NCI-H345 treated with DMSO at 0.1 percent for 48 hours (cell line): Measurements from ENCODE around the gene MAP2K3.
"Not testable (repeated sequence)": the region's sequence is repeated elsewhere in the genome, so short reads cannot be mapped to it uniquely, and the experiment has no call there.

ENCODE experiments used
- DNase-seq: peaks from one replicate; lab custom pipeline; 2025; ENCODE audit not compliant: unreplicated experiment; lab: John Stamatoyannopoulos, UW

Gene MAP2K3

GRCh38 chr17:21310061-21310765 lies 25.7 kb downstream of the MAP2K3 start:
- not testable (repeated sequence) for DNase-seq

DNA sequence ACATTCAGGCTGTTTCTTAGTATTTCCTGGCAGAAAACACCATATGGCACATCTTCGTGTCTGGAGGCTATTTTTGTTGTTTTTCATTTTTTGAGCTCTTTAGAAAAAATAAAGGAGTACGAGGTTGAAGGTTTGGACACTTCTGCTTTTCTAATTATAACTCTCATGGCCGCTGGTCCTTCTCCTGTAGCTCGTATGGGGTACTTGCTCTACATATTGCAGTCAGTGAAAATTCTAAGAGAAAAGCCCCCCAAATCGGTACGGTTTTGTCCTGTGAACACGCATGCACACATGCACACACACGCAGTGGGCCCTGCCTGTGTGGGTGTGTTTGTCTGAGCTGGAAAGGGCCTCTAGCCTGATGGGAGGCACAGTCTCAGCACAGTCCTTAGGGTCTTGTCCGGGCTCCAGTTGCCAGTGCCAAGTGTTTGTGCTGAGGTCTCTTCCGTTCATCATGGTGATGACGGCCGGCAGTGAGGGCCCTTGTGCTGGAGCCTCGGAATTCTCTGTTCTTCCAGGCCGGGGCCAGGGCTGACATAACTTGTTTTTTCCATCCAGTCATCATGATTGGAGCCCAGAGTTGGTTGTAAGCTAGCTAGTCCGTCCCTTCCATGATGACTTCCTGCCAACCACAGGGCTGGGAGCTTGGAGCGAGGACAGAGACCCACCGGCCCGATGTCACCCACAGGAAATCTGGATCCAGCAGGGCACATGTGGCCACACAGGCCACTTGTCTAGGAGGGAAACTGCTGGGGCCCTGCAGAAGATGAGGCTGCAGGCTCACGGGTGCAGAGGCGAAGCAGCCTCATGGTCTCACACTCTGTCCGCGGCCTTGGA lies 26.5 kb downstream of the MAP2K3 start:
- not testable (repeated sequence) for DNase-seq

- DNase-seq: no peak
These were observed 28.8 kb downstream of the MAP2K3 start for GRCh38 chr17:21313320-21313719.

GRCh38 chr17:21313761-21314160 lies 29.2 kb downstream of the MAP2K3 start:
- not testable (repeated sequence) for DNase-seq

DNA sequence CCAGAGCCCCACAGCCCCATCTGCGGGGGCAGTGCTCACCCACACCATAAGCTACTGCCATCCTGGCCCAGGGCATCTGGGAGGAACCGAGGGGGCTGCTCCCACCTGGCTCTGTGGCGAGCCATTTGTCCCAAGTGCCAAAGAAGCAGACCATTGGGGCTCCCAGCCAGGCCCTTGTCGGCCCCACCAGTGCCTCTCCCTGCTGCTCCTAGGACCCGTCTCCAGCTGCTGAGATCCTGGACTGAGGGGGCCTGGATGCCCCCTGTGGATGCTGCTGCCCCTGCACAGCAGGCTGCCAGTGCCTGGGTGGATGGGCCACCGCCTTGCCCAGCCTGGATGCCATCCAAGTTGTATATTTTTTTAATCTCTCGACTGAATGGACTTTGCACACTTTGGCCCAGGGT lies 29.8 kb downstream of the MAP2K3 start:
- not testable (repeated sequence) for DNase-seq

DNA sequence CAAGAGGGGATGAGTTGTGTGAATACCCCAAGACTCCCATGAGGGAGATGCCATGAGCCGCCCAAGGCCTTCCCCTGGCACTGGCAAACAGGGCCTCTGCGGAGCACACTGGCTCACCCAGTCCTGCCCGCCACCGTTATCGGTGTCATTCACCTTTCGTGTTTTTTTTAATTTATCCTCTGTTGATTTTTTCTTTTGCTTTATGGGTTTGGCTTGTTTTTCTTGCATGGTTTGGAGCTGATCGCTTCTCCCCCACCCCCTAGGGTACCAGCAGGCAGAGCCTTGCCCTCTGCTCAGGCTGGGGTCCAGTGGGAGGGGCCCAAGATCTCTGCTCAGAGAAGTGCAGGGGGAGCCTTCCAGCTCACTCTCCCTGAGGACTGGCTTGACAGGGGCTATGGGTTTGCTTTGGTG lies 30.2 kb downstream of the MAP2K3 start:
- not testable (repeated sequence) for DNase-seq

DNA sequence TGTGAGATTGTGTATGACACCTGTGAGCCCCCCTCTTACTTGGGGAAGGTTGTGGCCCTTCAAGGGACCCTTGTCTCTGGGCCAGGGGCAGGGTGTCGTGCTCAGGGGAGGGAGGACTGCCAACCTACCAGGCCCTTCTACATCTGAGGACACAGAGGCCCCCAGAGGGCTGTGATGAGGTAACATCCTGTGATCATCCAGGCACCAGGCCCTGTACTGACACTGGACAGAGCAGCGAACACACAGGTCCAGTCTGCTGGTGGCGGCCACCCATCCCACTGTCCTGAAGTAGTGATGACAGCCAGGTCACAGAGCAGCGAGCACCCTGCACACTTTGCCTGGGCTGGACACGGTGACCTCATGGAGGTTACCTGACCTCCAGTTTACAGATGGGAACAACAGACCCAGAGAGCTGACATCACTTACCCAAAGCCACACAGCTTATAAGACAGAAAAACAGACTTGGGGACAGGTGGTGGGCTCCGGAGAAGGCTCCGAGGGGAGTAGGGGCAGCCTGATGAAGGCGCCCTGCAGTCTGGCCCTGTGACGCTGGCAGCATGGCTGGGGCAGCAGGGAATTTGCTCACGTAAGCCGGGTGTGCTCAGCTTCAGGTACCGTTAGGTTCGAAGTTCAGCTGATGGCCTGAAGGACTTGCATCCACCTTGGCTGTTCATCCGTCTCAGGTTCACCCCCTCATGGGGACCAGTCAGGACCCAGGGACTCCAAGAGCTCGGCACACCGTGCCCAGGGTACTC lies 30.9 kb downstream of the MAP2K3 start:
- DNase-seq: not testable (repeated sequence)

- DNase-seq: not testable (repeated sequence)
These were observed 31.8 kb downstream of the MAP2K3 start for GRCh38 chr17:21316212-21316886.

- DNase-seq: not testable (repeated sequence)
These were observed 32.5 kb downstream of the MAP2K3 start for GRCh38 chr17:21316887-21317500.

DNA sequence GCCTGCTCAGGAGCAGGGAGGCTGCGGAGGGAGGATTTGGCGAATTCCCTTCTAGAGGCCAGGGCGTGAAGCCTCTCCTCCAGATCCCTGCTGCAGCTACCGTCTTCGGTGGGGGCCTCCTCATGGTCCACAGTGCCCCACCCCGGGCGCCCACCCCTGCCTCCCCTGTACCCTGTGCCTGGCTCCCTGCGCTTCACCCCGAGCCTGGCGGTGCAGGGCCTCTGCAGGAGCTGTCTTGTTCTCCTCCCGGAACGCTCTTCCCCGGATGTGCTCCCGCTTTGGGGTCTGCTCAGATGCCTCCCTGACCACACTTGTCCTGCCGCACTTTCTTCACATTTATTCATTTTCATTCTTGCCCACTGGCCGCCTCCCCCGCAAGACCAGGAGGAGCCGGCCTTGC lies 33.3 kb downstream of the MAP2K3 start:
- not testable (repeated sequence) for DNase-seq

GRCh38 chr17:21318439-21318838 lies 33.9 kb downstream of the MAP2K3 start:
- no peak for DNase-seq

GRCh38 chr17:21318856-21319255 lies 34.3 kb downstream of the MAP2K3 start:
- not testable (repeated sequence) for DNase-seq

GRCh38 chr17:21319256-21319655 lies 34.7 kb downstream of the MAP2K3 start:
- not testable (repeated sequence) for DNase-seq

DNA sequence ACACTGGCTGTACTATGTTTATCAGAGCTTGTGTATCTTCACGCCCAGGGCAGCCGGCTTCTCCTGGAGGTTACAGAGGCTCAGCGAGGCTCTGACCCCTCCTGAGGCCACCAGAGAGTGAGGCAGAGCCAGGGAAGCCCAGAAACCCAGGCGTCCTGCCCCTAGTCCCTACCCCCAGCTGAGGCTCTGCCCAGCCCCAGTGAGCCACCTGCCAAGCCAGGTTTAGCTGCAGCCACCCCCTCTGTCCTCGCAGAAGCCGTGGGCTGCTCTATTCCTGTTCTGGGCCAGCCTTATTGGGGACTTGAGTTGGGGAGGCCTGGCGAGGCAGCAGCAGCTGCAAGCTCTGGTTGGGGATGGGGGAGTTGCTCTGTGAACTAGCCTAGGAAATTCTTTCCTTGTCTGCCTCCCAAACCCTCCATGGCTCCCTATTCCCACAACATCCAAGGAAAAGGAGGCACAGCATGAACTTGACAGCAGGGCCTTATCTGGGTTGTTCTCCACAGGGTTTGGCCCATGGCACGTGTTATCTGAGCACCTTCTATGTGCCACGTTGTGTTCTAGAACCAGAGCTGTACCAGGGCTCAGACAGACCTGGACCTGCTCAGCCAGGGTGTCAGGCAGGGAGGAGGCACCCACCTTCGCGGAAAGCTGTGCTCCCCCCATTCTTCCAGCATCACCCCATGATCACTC lies 35.3 kb downstream of the MAP2K3 start:
- not testable (repeated sequence) for DNase-seq

DNA sequence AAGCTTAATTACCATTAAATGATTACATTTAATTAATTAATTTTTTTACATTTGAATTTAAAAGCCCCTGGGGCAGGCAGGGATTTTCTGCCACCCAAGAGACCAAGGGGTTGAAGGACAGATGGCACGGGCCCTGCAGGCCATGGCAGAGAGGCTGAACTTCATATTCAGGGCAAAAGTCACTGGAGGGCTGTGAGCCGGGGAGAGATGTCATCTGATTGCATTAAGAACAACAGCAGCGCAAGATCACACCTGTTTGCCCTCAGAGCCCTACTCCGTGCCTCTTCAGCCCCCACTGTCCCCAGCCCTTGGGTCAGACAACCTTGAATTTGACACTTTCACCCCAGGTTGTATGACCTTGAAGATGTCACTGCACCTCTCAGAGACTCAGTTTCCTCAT lies 35.9 kb downstream of the MAP2K3 start:
- DNase-seq: not testable (repeated sequence)

GRCh38 chr17:21321061-21321460 lies 36.5 kb downstream of the MAP2K3 start:
- not testable (repeated sequence) for DNase-seq

GRCh38 chr17:21321744-21322191 lies 37.3 kb downstream of the MAP2K3 start:
- not testable (repeated sequence) for DNase-seq

DNA sequence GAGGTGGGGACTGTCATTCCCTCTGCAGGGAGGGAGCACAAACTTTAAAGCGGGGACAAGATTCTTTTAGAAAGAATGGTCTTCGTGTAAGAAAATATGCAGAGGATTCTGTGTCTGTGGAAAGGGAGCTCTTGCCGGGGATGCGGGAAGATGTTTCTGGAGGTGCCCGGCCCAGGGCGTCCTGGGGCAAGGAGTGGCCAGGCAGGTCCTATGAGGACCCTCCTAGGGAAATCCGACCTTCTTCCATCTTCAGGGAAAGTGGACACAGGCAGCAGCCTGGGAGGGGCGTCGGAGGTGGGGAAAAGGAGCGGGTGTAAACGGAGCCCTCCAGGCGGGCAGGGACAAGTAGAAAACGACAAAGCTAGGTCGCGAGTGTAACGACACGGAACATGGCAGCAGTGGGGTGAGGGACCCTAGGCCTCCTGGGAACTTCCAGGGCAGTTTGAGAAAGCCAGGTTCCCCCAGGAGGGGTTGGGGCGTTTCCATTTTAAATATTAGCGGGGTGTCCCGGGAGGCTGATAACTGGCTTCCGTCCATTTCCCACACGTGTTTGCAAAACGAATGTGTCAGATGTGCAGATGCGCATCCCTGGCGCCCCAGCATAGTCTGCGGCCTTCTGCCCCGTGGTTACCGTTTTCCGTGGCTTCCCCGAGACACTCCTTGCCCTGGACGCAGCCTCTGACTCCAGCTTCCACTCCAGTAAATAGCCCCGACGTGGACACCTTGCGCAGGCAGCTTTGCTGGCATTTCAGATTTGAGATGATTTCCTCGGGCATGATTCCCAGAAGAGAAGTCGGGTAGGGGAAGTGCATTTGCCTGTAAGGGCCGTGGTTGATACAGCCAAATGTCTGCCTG lies 39.0 kb downstream of the MAP2K3 start:
- DNase-seq: not testable (repeated sequence)

- DNase-seq: not testable (repeated sequence)
These were observed 40.2 kb downstream of the MAP2K3 start for GRCh38 chr17:21324741-21325140.
